ENCODE data around the gene CENPT.

CENPT gene

DNA sequence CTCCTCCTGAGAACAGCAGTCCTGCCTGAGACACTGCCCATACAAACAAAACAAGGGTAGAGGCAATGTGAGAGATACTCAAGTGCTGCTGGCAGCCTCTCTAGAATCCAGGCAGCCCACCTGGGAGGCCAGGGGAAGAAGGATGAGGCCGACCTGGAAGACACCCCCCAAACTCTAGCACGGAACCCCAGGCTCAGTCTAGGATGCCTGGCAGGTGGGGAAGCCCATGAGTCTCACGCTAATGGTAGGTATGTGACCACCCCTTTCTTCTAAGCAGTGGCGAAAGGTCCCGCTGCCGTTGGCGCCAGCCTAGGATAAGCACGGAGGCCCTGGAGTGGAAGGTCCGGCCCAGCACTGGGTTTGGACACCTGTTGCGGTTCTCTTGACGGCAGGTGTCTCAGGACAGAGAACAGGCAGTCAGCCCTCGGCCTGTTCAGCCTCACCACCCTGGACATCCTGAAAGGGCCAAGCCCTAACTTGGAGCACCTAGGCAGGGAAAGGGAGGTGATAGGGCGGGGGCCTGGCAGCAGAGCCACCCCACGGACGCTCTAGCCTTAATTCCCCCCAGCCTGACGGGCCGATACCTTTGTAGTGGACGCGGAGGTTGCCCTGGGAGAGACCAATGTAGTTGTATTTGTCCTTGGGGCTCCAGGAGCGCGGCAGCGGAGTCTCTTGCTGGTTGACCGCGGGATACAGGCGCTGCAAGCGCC is 41.6 kb downstream of the CENPT start:
- DNase-seq, result no peak

DNA sequence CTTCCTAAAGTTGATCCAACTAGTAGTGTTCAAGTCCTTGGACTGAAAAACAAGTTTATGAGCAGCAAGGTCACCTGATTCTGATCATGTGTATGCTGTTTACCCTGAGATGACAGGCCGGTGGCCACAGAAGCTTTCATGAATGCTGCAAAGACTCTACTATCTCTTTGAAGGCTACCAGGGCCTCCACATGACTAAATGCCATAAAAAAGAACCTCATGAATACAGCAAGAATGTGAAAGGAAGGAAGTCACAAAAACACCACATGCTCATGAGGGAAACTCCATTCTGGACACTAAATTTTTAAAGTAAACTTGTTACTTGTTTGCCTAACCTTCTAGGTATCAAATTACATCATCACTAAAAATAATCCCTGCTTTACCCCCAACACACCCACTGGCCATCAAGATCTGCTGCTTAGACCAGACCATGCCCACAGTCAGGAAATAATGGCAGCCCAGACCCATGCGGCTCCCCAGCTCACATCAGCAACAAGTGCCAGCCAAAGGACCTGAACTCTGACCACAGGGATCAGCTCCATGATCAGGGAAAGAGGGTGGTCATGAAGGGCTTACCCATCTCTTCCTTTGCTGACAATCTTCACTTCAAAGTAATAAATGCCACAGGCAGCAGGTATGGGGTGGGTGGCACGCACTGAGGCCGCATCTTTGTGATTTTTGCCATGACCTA is 42.5 kb downstream of the CENPT start:
- DNase-seq, result no peak

DNA sequence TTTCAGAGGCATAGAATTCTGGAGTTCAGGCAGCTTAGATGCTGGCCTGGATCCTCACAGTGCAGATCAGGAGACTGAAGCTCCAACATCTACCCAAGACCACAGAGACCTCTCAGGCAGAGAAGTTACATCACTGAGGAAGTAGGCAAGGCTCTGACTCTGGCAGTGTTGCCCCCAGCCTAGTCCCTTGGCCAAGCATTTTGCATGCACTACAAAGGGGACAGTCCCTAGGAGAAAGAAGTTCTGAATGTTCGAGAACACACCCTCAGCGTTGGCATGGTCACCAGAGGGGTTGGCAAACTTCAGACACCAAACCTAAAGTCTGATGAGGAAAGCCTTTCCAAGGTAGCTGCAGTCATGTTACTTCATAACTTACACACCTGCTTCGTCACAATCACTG is 43.6 kb downstream of the CENPT start:
- DNase-seq, result no peak

DNA sequence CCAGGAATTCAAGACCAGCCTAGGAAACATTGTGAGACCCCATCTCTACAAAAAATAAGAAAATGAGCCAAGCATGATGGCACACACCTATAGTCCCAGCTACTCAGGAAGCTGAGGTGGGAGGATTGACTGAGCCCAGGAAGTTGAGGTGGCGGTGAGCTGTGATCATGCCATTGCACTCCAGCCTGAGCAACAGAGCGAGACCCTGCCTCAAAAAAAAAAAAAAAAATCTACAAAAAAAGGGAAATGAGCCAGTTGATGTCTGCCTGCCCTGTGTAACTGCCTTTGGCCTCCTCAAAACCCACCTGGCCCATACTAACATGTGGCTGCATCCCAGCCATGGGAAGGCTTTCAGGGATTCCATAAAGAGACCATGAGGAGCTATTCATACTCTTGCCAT is 45.6 kb downstream of the CENPT start:
- DNase-seq, result no peak

DNA sequence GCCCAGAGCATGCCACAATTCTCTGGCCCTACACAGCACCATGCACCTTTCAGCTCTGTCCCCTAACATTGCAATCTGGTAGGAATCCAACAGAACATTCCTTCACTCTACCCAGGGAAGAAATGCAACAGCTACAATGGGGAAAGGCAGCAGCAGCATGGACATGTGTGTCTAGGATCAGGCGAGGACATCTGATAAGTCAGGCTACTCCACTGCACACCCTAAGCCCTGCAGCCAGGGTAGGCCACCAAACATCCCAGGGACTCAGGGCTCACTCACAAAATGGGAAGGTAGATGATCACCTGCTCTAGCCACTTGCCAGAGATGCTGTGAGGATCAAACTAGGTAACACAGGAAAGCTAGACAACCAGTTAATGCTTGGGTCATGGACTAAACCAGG is 46.3 kb downstream of the CENPT start:
- no peak for DNase-seq

DNA sequence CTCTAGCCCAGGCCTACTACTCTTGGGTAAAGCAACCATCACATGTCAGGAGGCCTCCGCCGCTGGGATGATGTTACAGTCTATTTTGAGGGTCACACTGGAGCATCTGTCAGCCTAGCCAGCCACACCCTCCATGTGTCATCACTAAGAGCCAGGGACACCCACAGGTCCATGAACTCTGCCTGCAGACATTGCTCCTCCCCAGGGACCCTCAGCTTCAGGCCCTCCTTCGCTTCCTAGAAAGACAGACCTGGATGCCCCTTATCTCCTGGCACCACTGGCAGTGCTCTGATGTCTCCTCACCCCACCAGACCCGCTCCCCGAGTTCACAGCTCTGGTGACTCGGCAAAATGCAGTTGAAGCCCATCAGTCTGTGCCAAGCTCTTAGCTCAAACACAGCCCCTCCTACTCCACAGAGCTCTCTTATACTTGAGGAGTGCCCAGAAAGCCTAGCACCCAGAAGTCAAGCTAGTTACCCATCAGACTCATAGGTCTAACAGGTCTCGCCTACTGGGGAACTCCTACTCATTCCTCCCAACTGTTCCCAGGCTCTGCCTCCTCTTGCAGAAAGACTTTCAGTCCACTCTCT is 47.1 kb downstream of the CENPT start:
- DNase-seq, result no peak

DNA sequence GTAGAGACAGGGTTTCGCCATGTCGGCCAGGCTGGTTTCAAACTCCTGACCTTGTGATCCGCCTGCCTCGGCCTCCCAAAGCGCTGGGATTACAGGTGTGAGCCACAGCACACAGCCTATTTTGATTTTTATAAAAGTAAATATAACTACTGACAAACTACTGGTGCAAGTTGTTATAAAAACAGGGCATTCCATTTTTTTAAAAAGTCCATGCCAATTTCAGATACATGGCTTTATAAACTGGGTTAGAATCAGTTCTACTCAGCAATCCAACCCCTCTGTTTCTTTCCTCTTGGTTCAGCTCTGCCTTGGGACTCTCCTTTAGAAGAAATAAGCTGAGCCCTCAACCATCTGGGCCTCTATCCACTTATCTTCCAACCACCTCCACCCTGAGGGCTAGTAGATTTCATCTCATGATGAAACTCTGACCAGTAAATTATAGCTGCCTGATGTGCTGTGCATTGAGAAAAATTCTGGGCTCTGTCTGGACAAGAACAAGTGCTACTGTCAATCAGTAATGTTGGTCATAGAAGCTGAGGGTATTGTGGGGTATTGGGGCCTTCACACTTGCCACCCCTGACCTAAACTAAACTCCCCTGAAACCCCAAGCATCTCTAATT is 51.3 kb downstream of the CENPT start:
- no peak for DNase-seq

DNA sequence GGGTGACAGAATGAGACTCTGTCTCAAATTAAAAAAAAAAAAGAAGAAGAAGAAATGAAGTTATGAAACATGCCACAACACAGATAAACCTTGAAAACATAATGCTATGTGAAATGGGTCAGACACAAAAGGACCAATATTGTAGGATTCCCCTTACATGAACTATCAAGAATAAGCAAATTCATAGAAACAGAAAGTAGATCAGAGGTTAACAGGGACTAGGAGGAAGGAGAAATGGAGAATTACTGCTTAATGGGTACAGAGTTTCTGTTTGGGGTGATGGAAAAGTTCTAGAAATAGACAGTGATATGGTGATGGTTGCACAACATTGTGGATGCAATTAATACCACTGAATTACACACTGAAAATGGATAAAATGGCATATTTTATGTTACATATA is 57.4 kb downstream of the CENPT start:
- no peak for DNase-seq

DNA sequence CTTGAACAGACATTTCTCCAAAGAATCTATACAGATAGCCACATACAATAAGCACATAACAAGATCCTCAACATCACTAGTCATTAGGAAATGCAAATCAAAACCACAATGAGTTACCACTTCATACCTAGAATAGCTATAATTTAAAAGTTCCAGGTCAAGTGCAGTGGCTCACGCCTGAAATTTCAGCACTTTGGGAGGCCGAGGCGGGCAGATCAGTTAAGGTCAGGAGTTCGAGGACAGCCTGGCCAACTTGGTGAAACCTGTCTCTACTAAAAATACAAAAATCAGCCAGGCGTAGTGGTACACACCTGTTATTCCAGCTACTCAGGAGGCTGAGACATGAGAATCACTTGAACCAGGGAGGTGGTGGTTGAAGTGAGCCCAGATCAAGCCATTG is 61.0 kb downstream of the CENPT start:
- no peak for DNase-seq

DNA sequence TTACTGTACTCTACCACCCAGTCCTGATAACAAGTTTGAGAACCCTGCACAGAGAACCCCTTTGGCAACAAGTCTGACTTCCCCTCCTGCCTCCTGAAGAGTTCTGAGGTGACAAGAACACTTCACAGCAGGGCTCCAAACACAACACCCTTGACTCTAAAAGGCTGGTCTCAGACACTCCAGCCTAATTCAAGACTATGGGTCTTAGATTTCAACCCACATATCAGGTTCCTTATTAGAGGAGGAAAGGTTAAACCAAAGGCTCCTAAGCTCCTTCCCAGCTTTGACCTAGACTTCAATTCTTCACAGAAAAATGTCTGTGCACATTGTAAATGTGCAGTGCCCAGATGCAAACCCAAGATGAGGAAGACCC is 64.2 kb downstream of the CENPT start:
- no peak for DNase-seq

DNA sequence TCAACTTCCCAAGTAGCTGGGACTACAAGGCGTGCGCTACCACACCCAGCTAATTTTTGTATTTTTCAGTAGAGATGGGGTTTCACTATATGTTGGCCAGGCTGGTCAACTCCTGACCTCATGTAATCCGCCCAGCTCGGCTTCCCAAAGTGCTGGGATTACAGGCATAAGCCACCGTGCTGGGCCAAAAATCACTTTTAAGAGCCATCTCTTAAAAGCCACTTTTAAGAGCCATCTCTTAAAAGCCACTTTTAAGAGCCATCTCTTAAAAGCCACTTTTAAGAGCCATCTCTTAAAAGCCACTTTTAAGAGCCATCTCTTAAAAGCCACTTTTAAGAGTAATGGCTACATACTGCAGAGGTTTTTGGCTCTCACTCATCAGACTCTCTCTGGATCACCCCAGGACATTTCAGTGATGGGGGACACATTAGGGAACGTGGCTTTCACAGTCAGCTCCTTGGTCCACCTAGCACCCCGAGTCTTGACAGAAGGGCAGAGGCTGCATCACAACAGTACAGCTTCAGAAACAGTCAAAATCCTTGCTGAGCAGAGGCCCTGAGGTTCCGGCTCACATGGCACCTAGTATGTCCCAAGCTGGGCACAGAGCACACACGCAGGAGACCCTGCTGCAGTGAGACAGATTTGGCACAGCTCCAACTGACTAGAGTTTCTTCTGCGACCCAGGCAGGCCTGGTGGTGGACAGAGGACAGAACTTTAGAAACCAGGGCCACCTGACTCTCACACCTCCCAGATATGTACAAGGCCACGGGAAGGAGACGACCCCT is 64.7 kb downstream of the CENPT start:
- peak; percentile 53 for DNase-seq

DNA sequence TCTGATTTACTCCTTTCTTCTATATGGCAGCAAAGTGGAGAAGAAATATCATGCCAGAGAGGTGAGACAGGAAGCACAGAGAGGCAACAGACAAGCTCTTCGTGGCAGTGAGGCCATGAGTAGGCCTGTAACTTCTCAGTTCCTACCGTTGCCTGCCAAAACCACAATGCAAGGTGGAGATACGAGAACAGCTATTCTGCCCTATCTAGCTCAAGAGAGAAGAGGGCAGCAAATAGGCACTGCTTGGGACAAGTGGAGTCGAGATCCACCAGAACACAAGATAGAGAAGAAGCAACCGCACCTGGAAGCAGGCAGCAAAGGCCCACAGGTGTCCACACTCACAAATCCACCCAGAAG is 66.0 kb downstream of the CENPT start:
- no peak for DNase-seq

DNA sequence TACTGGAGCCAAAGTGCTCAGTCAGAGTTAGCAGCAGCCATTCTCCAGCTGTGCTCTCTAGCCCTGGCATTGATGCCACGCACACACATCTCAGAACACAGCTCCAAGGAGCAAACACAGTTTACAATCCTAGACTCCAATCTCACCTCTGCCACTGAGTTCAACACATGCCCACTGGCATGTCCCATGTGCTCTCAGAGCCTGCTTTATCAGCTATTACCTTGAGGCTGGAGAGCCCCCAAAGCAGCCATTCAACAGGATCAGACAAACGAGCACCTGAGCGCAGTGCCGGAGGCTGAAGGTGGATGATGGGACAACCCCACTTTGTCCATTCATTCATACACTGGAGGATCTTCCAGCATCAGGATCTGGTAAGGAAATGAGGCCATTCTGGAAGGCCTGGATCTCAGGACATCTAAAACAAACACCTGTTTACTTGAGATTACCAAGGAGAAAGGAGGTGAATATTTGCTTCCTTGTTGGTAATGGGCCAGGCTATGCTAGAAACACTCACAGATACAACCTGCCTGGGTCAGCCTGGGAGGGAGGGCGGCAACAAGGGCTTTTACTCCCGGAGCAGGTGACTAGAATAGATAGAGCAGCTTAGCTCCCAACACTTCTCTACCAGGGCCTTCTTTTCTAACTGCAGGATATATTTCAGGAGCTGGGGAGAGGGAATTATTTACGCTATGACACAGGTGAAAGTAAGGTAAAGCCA is 66.5 kb downstream of the CENPT start:
- no peak for DNase-seq

DNA sequence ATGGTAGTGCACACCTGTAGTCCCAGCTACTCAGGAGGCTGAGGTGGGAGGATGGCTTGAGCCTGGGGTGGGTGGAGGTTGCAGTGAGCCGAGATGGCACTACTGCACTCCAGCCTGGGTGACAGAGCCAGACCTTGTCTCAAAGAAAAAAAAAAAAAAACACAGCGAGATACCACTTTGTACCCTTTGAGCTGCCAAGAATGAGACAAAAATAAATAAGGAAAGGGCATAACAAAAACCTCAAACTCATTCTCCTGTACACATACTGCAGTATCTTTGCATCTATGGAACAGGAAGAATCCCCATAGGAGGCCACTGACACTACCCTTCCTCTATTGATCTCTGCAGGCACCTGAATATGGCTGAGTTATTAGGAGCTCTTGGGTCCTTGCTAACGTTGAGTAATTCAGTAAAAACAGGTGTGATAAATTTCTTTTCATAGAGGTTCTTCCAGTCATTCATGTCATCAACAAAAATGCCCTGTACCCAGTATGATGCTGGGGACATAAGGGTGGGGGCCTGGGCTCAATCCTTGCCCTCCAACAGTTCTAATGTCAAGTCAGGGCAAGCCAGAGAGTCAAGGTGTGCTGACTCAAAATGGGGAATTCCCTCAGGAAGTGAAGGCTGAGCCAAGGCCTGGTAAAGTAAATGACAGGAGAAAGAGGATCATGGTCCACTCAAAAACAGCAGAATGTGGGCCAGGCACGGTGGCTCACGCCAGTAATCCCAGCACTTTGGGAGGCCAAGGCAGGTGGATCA is 68.1 kb downstream of the CENPT start:
- DNase-seq, result no peak
